Cerebellar cortex (tissue), 1 donor: ENCODE results near the gene PODN.

Experiments
- DNase-seq: peaks from one replicate; pipeline ENCODE4 v3.0.0-alpha.2; 2015; ENCODE audit warnings: low spot score

Gene PODN

DNA sequence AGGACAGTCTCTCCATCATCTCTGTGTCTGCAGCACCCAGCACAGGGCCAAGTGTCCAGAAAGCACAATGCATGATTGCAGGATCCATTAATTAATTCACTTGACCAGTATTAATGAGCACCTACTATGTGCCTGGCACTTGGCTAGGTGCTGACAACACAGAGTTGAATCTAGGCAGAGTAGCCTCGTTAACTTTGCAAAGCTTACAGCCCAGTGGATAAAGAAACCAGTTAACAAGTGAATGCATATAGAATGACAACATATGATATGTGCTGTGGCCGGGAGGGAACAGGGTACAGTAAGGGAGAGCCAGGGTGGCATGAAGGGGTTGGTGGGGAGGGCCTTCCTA is 69.6 kb downstream of the PODN start:
- DNase-seq: no peak

DNA sequence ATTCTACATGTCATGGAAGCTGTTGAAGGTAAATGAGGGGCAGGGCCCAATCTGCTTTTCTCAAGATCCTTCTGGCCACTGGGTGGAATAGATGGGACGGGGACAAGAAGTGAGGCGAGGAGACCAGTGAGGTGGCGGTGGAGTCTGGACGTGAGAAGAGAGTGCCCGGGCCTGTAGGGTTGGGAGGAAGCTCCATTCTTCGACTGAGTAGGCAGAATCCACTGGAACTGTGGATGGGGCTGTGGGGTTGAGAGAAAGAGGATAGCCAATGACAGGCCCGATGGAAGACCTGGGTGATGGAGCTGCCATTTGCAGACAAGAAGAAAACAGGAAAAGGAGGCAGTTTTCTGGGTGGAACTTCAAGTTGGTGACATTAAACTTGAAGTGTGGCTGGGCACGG is 70.2 kb downstream of the PODN start:
- no peak for DNase-seq

DNA sequence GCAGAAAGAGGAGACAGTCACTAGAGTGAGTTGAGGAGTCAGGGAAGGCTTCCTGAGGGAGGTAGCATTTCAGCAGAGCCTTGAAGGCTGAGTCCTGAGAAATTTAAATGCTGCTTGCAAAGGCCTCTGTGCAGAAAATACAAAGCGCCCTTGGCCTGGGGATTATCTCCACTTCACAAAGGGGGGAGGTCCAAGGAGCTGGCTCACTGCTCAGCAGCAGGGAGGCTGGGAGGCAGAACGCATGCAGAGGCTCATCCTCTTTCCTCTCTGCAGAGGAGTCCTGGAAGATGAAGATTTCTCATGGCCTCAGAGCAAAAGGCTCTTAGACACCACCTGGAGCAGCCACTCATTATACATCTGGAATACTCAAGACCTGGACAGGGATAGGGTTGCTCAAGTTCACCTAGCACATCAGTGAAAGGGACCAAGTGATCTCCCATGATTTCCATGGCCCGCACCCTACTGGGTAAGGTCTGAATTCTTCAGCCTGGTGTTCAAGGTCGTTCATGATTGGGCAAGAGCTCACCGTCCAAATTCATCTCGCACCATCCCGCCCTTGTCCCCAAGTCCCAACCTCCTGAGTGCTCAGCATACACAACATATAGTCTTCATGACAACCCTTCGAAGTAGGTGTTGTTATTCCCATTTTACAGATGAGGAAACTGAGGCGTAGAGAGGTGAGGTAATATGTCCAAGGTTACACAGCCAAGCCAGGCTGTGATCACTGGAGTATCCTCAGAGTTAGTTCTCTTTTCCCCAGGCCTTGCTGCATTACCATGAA is 71.4 kb downstream of the PODN start:
- no peak for DNase-seq

DNA sequence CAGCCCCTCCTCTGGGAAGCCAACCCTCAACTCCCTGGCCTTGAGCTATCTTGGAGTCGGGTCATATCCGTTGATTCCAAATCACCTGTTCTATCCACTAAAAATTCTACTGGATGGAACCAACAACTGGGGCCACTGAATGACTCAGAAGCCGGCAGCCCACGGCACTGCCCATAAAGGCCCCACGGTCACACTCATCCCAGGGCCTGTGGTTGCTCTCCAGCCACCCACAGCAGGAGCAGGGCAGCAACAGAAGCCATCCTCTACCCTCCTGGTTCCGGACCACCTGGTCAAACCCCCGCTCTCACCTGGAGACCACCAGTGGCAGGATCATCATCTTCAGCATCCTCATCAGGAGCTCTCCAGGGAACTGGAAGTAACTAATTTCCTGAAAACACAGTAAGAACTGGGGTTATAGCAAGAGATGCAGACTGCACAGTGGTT is 72.1 kb downstream of the PODN start:
- DNase-seq: no peak
